K562 (cell line): ENCODE results near the gene FAAH. TPM values are rescaled to one million over a fixed set of nuclear protein-coding genes. Genes with fewer than 3 reads are reported as not detected.
A peak's percentile ranks its signal among the peaks of the same experiment; 100 is the strongest.

ENCODE experiments used
- ATAC-seq: fragments of 200-7000 bp; cut with Tn5 transposase; 3 replicates; pipeline ENCODE4 v1.9.1; 2020; ENCODE audit warnings: moderate library complexity
- BruUV-seq: library from RNA; stranded (reverse); fragments of 400-500 nt; replicated peaks from 2 replicates; lab custom pipeline; 2021; lab: Mats Ljungman, UMichigan
- CTCF ChIA-PET: fragments of 300-600 bp; formaldehyde crosslinking; extraction: SDS; loops from one replicate; lab custom pipeline; 2021; ENCODE audit warnings: low intra/inter-chr PET ratio; lab: Yijun Ruan, JAX
- POLR2A ChIA-PET: fragments of 300-600, 350-650 bp; sonication (Branson Sonifier 250); formaldehyde crosslinking; extraction: SDS; loops from one replicate; lab custom pipeline; 2021; ENCODE audit warnings: antibody characterized with exemption, inconsistent platforms; lab: Yijun Ruan, JAX
- DNase-seq, 4 experiments: peaks; one replicate each; pipeline versions ENCODE4 v3.0.0 to v3.0.0-alpha.2; 2011 to 2018; ENCODE audit warnings: low spot score in 3 of 4, mixed read lengths in 3 of 4; ENCODE audit errors: extremely low read depth in 1 of 4
- FAIRE-seq: peaks from 2 replicates; lab custom pipeline; 2011; peaks lifted over from hg19 to GRCh38; lab: Jason Lieb, UNC
- H2AFZ ChIP-seq: 2 replicates; pipeline ENCODE4 v1.6.0; 2011; ENCODE audit warnings: low read depth, low read length, control low read depth, inconsistent platforms
- H3K27ac ChIP-seq: fragments of 200-600 bp; 3 replicates; pipeline ENCODE4 v1.8.0; 2011; ENCODE audit warnings: low read depth, mild to moderate bottlenecking, control low read depth, inconsistent platforms, low read length, moderate library complexity, mixed read lengths; ENCODE audit errors: extremely low read depth
- H3K27me3 ChIP-seq, 2 experiments: fragments of 300-600 bp in 1 of 2; 2 replicates in 1 of 2; 3 replicates in 1 of 2; pipeline versions ENCODE4 v1.6.0 to v1.8.0; 2011; ENCODE audit warnings: inconsistent platforms in 2 of 2, low read length in 2 of 2, mild to moderate bottlenecking in 1 of 2, mixed read lengths in 1 of 2, moderate library complexity in 1 of 2; ENCODE audit not compliant: control insufficient read depth in 2 of 2, insufficient read depth in 2 of 2
- H3K36me3 ChIP-seq: fragments of 300-600 bp; 3 replicates; pipeline ENCODE4 v1.8.0; 2011; ENCODE audit warnings: mild to moderate bottlenecking, low read length, inconsistent platforms; ENCODE audit not compliant: control insufficient read depth, insufficient read depth
- H3K4me1 ChIP-seq, 2 experiments: fragments of 200-600 bp in 1 of 2; replicated peaks in 1 of 2; 2 replicates in 1 of 2; 3 replicates in 1 of 2; pipeline versions ENCODE4 v1.5.1 to v1.8.0; 2011; ENCODE audit warnings: inconsistent platforms in 2 of 2, low read length in 2 of 2, mild to moderate bottlenecking in 1 of 2, mixed read lengths in 1 of 2, moderate library complexity in 1 of 2; ENCODE audit not compliant: control insufficient read depth in 2 of 2, insufficient read depth in 2 of 2
- H3K4me2 ChIP-seq: 2 replicates; pipeline ENCODE4 v1.6.1; 2011; ENCODE audit warnings: low read length, control low read depth, inconsistent platforms, mixed read lengths; ENCODE audit not compliant: insufficient read depth
- H3K4me3 ChIP-seq: fragments of 200-600 bp; sonication (generic), shearing (Covaris generic); 2 replicates; pipeline ENCODE4 v1.5.1; 2016; ENCODE audit warnings: control low read depth, inconsistent platforms
- H3K79me2 ChIP-seq: fragments of 200-600 bp; 3 replicates; pipeline ENCODE4 v1.8.0; 2011; ENCODE audit warnings: low read length, inconsistent platforms; ENCODE audit not compliant: control insufficient read depth, insufficient read depth
- H3K9ac ChIP-seq, 2 experiments: 2 replicates each; pipeline versions ENCODE4 v1.6.0 to v1.6.1; 2011; ENCODE audit warnings: low read depth in 2 of 2, low read length in 2 of 2, control low read depth in 1 of 2, inconsistent platforms in 1 of 2, mild to moderate bottlenecking in 1 of 2, mixed read lengths in 1 of 2; ENCODE audit not compliant: insufficient read depth in 1 of 2
- H3K9me1 ChIP-seq: one replicate; pipeline ENCODE4 v1.6.0; 2011; ENCODE audit warnings: inconsistent platforms, mild to moderate bottlenecking, low read length, moderate library complexity; ENCODE audit not compliant: control insufficient read depth, insufficient read depth
- H3K9me3 ChIP-seq: replicated peaks from 2 replicates; pipeline ENCODE4 v1.5.1; 2011; ENCODE audit warnings: low read depth, low read length, inconsistent platforms; ENCODE audit not compliant: control insufficient read depth, insufficient read depth
- H4K20me1 ChIP-seq: replicated peaks from 2 replicates; pipeline ENCODE4 v1.6.1; 2011; ENCODE audit warnings: low read length, inconsistent platforms, mixed read lengths; ENCODE audit not compliant: control insufficient read depth, insufficient read depth
- CXXC5 ChIP-seq: fragments of 250-450 bp; sonication (Bioruptor Pico); IDR thresholded peaks from 2 replicates; pipeline ENCODE4 v1.8.0; 2022; ENCODE audit warnings: inconsistent platforms, mild to moderate bottlenecking, moderate library complexity
- ELF4 ChIP-seq: fragments of 450-650 bp; formaldehyde crosslinking; IDR thresholded peaks from 2 replicates; pipeline ENCODE4 v1.4.0; 2022; ENCODE audit warnings: missing genetic modification characterization
- HLTF ChIP-seq: fragments of 450-650 bp; IDR thresholded peaks from 2 replicates; pipeline ENCODE4 v1.6.1; 2016
- KDM1A ChIP-seq, 2 experiments: fragments of 450-650 bp; IDR thresholded peaks; 2 replicates each; pipeline ENCODE4 v1.6.1; 2016; ENCODE audit warnings: mild to moderate bottlenecking in 2 of 2
- LCOR ChIP-seq: sonication (generic); formaldehyde crosslinking; IDR thresholded peaks from 2 replicates; pipeline ENCODE4 v1.8.0; 2022; ENCODE audit warnings: mild to moderate bottlenecking, missing genetic modification reagents
- MYC ChIP-seq, 2 experiments: fragments of 250-450 bp in 1 of 2; sonication (Bioruptor Pico) in 1 of 2; IDR thresholded peaks; 2 replicates each; pipeline versions ENCODE4 v1.5.1 to v1.6.1; 2012 to 2021; ENCODE audit warnings: low read depth in 2 of 2, borderline replicate concordance in 1 of 2, improper control_type of control experiment in 1 of 2, low read length in 1 of 2, mild to moderate bottlenecking in 1 of 2, moderate library complexity in 1 of 2
- RAD21 ChIP-seq, 2 experiments: fragments of 250-450 bp in 1 of 2; fragments of 450-650 bp in 1 of 2; sonication (Bioruptor Pico) in 1 of 2; formaldehyde crosslinking in 1 of 2; IDR thresholded peaks in 1 of 2; conservative IDR thresholded peaks in 1 of 2; 2 replicates each; pipeline versions ENCODE4 v1.4.0 to v1.8.0; 2020 to 2022; ENCODE audit warnings: mild to moderate bottlenecking in 2 of 2, moderate library complexity in 1 of 2
- REST ChIP-seq, 2 experiments: fragments of 450-650 bp; formaldehyde crosslinking in 1 of 2; IDR thresholded peaks; 2 replicates each; pipeline versions ENCODE4 v1.4.0 to v1.6.1; 2014 to 2020; ENCODE audit warnings: mild to moderate bottlenecking in 2 of 2, borderline replicate concordance in 1 of 2, low read depth in 1 of 2
- SMAD4 ChIP-seq: fragments of 250-450 bp; sonication (Bioruptor Pico); conservative IDR thresholded peaks from 2 replicates; pipeline ENCODE4 v1.8.0; 2021; ENCODE audit warnings: inconsistent platforms, mild to moderate bottlenecking, moderate library complexity
- TCF3 ChIP-seq: sonication (generic); formaldehyde crosslinking; IDR thresholded peaks from 2 replicates; pipeline ENCODE4 v1.4.0; 2020; ENCODE audit warnings: mild to moderate bottlenecking, missing genetic modification reagents
- ZNF583 ChIP-seq: fragments of 250-450 bp; sonication (Bioruptor Pico); IDR thresholded peaks from 2 replicates; pipeline ENCODE4 v1.4.0; 2020
- WGBS: fragments of 100-300 bp; shearing (Covaris generic); methylation state at CpG from one replicate; pipeline ENCODE4 v1.1.6; 2016; ENCODE audit warnings: low coverage, mixed read lengths; ENCODE audit not compliant: insufficient coverage; ENCODE audit errors: missing lambda C conversion rate; 5-methylcytosine and 5-hydroxymethylcytosine counted together
- in situ Hi-C: fragments of 300-500 bp; cut with MboI; formaldehyde crosslinking; loops from 4 replicates; pipeline ENCODE4 v1.15.0; 2018; ENCODE audit warnings: inconsistent platforms, mixed read lengths
- intact Hi-C: fragments of 100-400 bp; cut with micrococcal nuclease; formaldehyde crosslinking; loops from 2 replicates; pipeline ENCODE4 v1.14.2; 2022
- polyA plus RNA-seq, 8 experiments: library from polyadenylated mRNA; depleted of rRNA in 4 of 8; stranded (reverse) in 5 of 8; unstranded in 3 of 8; fragments of >200 nt; fragmentation: Nextera tagmentation in 2 of 8; fragmentation: Illumina TruSeq in 1 of 8; extraction: Ambion mirVana in 2 of 8; extraction: Trizol in 1 of 8; gene quantifications; 2 replicates each; pipeline versions ENCODE4 v1.2.1 to v1.2.3, GENCODE V29; 2011 to 2014; ENCODE audit warnings: inconsistent platforms in 1 of 8, missing spikeins in 1 of 8
- total RNA-seq, 7 experiments: library from RNA; depleted of rRNA in 6 of 7; stranded (reverse); fragments of >200 nt in 6 of 7; fragmentation: Illumina TruSeq in 2 of 7; extraction: Trizol in 2 of 7; gene quantifications; 2 replicates each; pipeline versions ENCODE4 v1.2.1 to v1.2.3, GENCODE V29; 2011 to 2021; ENCODE audit warnings: low replicate concordance in 1 of 7
- TF ChIP-seq, protein P1 (sequence below): fragments of 450-650 bp; IDR thresholded peaks from 2 replicates; pipeline ENCODE4 v1.6.1; 2018; ENCODE audit warnings: mild to moderate bottlenecking, low read depth; ENCODE audit not compliant: partially characterized antibody

FAAH gene
- total and polyA plus RNA-seq, 9 of the 15 experiments (the other 6 are each of a cell fraction or from before 2014, with no cell fraction given): 0.06 to 1.1 (median 0.32) TPM

DNA sequence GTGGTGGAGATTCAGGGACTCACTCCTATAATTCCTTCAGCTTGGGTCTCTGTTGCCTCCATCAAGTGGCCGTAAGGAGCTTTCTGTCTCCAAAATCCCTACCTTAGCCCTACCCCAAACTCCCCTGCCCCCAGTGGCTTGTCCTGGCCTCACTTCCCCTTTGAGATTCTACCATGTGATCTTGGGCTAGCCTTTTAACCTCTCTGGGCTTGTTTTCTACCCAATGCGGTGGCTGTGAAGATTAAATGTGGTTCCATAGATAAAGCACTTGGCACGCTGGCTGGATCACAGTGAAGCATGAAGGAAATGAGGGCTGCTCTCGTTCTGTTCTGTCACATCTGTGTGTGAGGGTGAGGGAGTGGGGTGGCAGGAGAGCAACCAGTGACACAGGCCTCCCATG is 43.6 kb downstream of the FAAH start:
- Histone ChIP-seq H3K4me2 (peak overlapping the region; percentile 17), H3K27ac (no peak overlapping the region), H3K4me3 (no peak overlapping the region), H3K79me2 (no peaks in the 10 kb centered on the region), H3K36me3 (no peaks in the 10 kb centered on the region), H4K20me1 (0 out of 2 replicates have a peak, but pooled peaks cover 3% of the 10 kb centered on the region), H3K4me1 (peaks cover 22 to 36% of the 10 kb centered on the region in 2 experiments), H3K9me1 (no peaks in the 10 kb centered on the region), H3K9me3 (no peaks in the 10 kb centered on the region), H3K27me3 (peaks cover 3 to 5% of the 10 kb centered on the region in 2 experiments; a peak in 3 of 5 replicates), H2AFZ (peak overlapping the region; percentile 54), H3K9ac (peak overlapping the region in 1 of 2 experiments; percentile 83; a peak in 1 of 4 replicates)
- DNase-seq (peak; percentile 47 to 70 (median 50)), FAIRE-seq (no peak), ATAC-seq (peak; percentile 33)
- intact Hi-C loops: no loop called here
- in situ Hi-C loops: no loop called here
- BruUV-seq: no TSS peak
- ChIA-PET CTCF (interaction anchor here (0.6 kb wide), 1 partner anchor 675 kb away, joined by 5 read pairs; no protein-coding TSS in a partner anchor), POLR2A (interaction anchor here (1.1 to 1.2 kb wide), 2 partner anchors 11 to 134 kb away, joined by 3 read pairs; partner anchors contain the start of gene UQCRH)
- WGBS: 6% methylated on average over 4 of the region's 4 CpGs
- TF ChIP-seq CXXC5 (CRISPR knock-in tag) (peak; percentile 33), ELF4 (CRISPR knock-in tag) (0 out of 2 replicates have a peak, but pooled peaks have one; percentile 72), SMAD4 (CRISPR knock-in tag) (peak; percentile 58; the same call in 1 of the 2 replicates), KDM1A (IDR thresholded peaks at IDR 0.05) (peak; percentile 56 to 59; a peak in 1 of 4 replicates), HLTF (no peak), ZNF583 (CRISPR knock-in tag) (peak; percentile 46; the same call in 1 of the 2 replicates), REST (IDR thresholded peaks at IDR 0.05; ENCODE audit: borderline replicate concordance) (no peak), REST (CRISPR knock-in tag; IDR thresholded peaks at IDR 0.05; ENCODE audit: low read depth) (no peak), TCF3 (peak; percentile 76), LCOR (CRISPR knock-in tag) (peak; percentile 72), RAD21 (CRISPR knock-in tag; conservative IDR thresholded peaks at IDR 0.05 in 1 of 2, IDR thresholded peaks at IDR 0.05 in 1 of 2) (0 out of 4 replicates have a peak, but pooled peaks of 1 of the 2 experiments have one; percentile 3), MYC (IDR thresholded peaks at IDR 0.05; ENCODE audit: low read depth, low read length) (peak; percentile 64), MYC (CRISPR knock-in tag; IDR thresholded peaks at IDR 0.05; ENCODE audit: borderline replicate concordance, low read depth) (no peak)
- TF ChIP-seq, protein P1, sequence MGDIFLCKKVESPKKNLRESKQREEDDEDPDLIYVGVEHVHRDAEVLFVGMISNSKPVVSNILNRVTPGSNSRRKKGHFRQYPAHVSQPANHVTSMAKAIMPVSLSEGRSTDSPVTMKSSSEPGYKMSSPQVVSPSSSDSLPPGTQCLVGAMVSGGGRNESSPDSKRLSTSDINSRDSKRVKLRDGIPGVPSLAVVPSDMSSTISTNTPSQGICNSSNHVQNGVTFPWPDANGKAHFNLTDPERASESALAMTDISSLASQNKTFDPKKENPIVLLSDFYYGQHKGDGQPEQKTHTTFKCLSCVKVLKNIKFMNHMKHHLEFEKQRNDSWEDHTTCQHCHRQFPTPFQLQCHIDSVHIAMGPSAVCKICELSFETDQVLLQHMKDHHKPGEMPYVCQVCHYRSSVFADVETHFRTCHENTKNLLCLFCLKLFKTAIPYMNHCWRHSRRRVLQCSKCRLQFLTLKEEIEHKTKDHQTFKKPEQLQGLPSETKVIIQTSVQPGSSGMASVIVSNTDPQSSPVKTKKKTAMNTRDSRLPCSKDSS: no peak
